Activated CD4-positive, alpha-beta T cell treated with anti-CD3 and anti-CD28 coated beads for 36 hours (primary cell): ENCODE results near the gene CMSS1. TPM values are rescaled to one million over a fixed set of nuclear protein-coding genes. Genes with fewer than 3 reads are reported as not detected.
"Not testable (repeated sequence)": the region's sequence is repeated elsewhere in the genome, so short reads cannot be mapped to it uniquely, and the experiment has no call there.

Experiments used
- ATAC-seq: fragments of 200-7000 bp; cut with Tn5 transposase; one replicate; pipeline ENCODE4 v1.10.0; 2021; ENCODE audit warnings: mild to moderate bottlenecking, moderate library complexity
- CTCF ChIA-PET: fragments of 350-600 bp; sonication (Branson Sonifier 250); formaldehyde crosslinking; loops from one replicate; lab custom pipeline; 2021; ENCODE audit warnings: antibody characterized with exemption; lab: Charles Lee
- POLR2A ChIA-PET: fragments of 350-600 bp; sonication (Branson Sonifier 250); formaldehyde crosslinking; loops from one replicate; lab custom pipeline; 2021; ENCODE audit warnings: antibody characterized with exemption, inconsistent platforms; lab: Charles Lee
- DNase-seq: peaks from one replicate; pipeline ENCODE4 v3.0.0-alpha.2; 2020
- H3K27ac Mint-ChIP-seq: one replicate; pipeline ENCODE4 v1.8.0; 2021; ENCODE audit warnings: mixed read lengths
- H3K27me3 Mint-ChIP-seq: one replicate; pipeline ENCODE4 v1.8.0; 2021; ENCODE audit warnings: mixed read lengths
- H3K36me3 Mint-ChIP-seq: one replicate; pipeline ENCODE4 v1.8.0; 2021; ENCODE audit warnings: low read depth, mixed read lengths
- H3K4me1 Mint-ChIP-seq: one replicate; pipeline ENCODE4 v1.8.0; 2021; ENCODE audit warnings: mixed read lengths
- H3K4me3 Mint-ChIP-seq: one replicate; pipeline ENCODE4 v1.8.0; 2021; ENCODE audit warnings: mild to moderate bottlenecking, moderate library complexity, mixed read lengths
- H3K9me3 Mint-ChIP-seq: one replicate; pipeline ENCODE4 v1.8.0; 2021; ENCODE audit warnings: low read depth, mixed read lengths
- intact Hi-C, 2 experiments: fragments of 100-400 bp; cut with DNase I in 1 of 2; cut with micrococcal nuclease in 1 of 2; formaldehyde crosslinking; loops; one replicate each; pipeline versions ENCODE4 v1.14.2 to v1.15.1; 2022 to 2024; cut with DNase I, micrococcal nuclease
- total RNA-seq, 2 experiments: library from RNA; stranded (reverse); gene quantifications; one replicate each; pipeline ENCODE4 v1.2.3, GENCODE V29; 2021

CMSS1 gene
- total RNA-seq, 2 experiments from 2014 or later = 94.0 to 96.3 TPM

GRCh38 chr3:100083209-100083608 is 265.5 kb downstream of the CMSS1 start:
- no peak overlapping the region for H3K4me3 Mint-ChIP-seq
- H3K27me3 Mint-ChIP-seq = no peaks in the 10 kb centered on the region
- peaks cover 8% of the 10 kb centered on the region for H3K4me1 Mint-ChIP-seq
- ChIA-PET CTCF (interaction anchor here (1.1 kb wide), 1 partner anchor 251 kb away, joined by 3 read pairs; no protein-coding TSS in a partner anchor), POLR2A (no interaction called here)
- intact Hi-C loops = no loop called here
- no peaks in the 10 kb centered on the region for H3K36me3 Mint-ChIP-seq
- H3K27ac Mint-ChIP-seq = no peak overlapping the region
- DNase-seq (no peak), ATAC-seq (no peak)
- H3K9me3 Mint-ChIP-seq = no peaks in the 10 kb centered on the region

DNA sequence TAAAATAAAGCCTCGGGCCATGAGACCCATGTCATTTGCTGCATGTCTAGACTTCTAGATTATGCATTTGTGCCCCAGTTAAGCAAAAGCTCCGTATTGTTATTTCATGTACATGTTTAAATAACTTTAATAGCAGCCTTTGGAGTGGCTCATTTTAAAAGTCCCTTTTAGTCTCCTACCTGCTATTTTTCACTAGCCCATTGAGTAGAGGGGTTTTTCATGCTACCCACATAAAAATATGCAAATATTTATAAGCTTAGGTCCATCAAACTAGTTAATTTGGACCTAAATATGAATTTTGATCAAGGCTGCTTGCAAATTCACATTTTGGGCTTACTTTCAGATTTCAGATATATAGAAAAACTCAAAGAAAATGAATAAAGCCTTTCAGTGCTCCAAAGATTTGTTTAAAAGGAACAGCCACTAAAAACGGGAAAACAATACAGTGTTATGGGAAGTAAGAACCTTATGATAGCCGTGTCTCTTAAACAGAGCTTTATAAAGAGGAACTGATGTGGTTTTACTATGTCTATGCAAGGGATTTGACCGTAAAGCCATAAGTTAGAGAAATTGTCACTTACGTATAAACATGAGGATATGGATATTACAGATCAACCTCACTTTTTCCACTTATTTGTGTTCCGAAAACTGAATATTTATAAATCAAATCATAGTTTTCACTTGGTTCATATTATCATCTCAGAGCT is 266.6 kb downstream of the CMSS1 start:
- Mint-ChIP-seq H3K9me3 (no peaks in the 10 kb centered on the region), H3K36me3 (no peaks in the 10 kb centered on the region), H3K4me1 (peaks cover 11% of the 10 kb centered on the region), H3K27me3 (no peaks in the 10 kb centered on the region), H3K4me3 (no peak overlapping the region), H3K27ac (no peak overlapping the region)
- ChIA-PET POLR2A (interaction anchor here (0.6 kb wide), 1 partner anchor 126 kb away, joined by 7 read pairs; no protein-coding TSS in a partner anchor), CTCF (interaction anchor here (0.6 to 2.0 kb wide), 2 partner anchors 16 to 44 kb away, joined by 3 to 8 read pairs; no protein-coding TSS in a partner anchor)
- intact Hi-C loops = no loop called here
- DNase-seq = no peak
- no peak for ATAC-seq

- no peak for DNase-seq
Observed at GRCh38 chr3:100086401-100086800, 268.7 kb downstream of the CMSS1 start.

GRCh38 chr3:100087198-100087597 is 269.5 kb downstream of the CMSS1 start:
- no peaks in the 10 kb centered on the region for H3K27me3 Mint-ChIP-seq
- intact Hi-C loops = no loop called here
- no peak overlapping the region for H3K4me3 Mint-ChIP-seq
- H3K36me3 Mint-ChIP-seq = no peaks in the 10 kb centered on the region
- peaks cover 21% of the 10 kb centered on the region for H3K4me1 Mint-ChIP-seq
- no peak overlapping the region for H3K27ac Mint-ChIP-seq
- ATAC-seq (peak; percentile 67), DNase-seq (no peak)
- no peaks in the 10 kb centered on the region for H3K9me3 Mint-ChIP-seq
- ChIA-PET CTCF (interaction anchor here (2.3 kb wide), 1 partner anchor 12 kb away, joined by 11 read pairs; no protein-coding TSS in a partner anchor), POLR2A (no interaction called here)

More at GRCh38 chr3:100086401-100086800, 268.7 kb downstream of the CMSS1 start:
- Mint-ChIP-seq H3K4me3 (no peak overlapping the region), H3K27ac (no peak overlapping the region), H3K36me3 (no peaks in the 10 kb centered on the region), H3K4me1 (peaks cover 21% of the 10 kb centered on the region), H3K27me3 (no peaks in the 10 kb centered on the region), H3K9me3 (no peaks in the 10 kb centered on the region)
- ATAC-seq = no peak
- CTCF ChIA-PET = interaction anchor here (2.0 to 2.3 kb wide), 2 partner anchors 11 to 18 kb away, joined by 8 to 11 read pairs; no protein-coding TSS in a partner anchor
- intact Hi-C loops = no loop called here
- POLR2A ChIA-PET = no interaction called here

- DNase-seq = no peak
- intact Hi-C loops = no loop called here
- no peak overlapping the region for H3K27ac Mint-ChIP-seq
- H3K4me3 Mint-ChIP-seq = no peak overlapping the region
- ATAC-seq = no peak
- H3K4me1 Mint-ChIP-seq = peaks cover 21% of the 10 kb centered on the region
- no peaks in the 10 kb centered on the region for H3K36me3 Mint-ChIP-seq
- ChIA-PET CTCF (interaction anchor here (0.9 to 3.2 kb wide), 4 partner anchors 16 to 228 kb away, joined by 3 to 14 read pairs (median 5); no protein-coding TSS in a partner anchor), POLR2A (interaction anchor here (0.7 kb wide), 1 partner anchor 1209 kb away, joined by 4 read pairs; no protein-coding TSS in a partner anchor)
- no peaks in the 10 kb centered on the region for H3K9me3 Mint-ChIP-seq
- no peaks in the 10 kb centered on the region for H3K27me3 Mint-ChIP-seq
Observed at GRCh38 chr3:100088735-100089368, 271.2 kb downstream of the CMSS1 start.

GRCh38 chr3:100089812-100090668 is 272.4 kb downstream of the CMSS1 start:
- Mint-ChIP-seq H3K27ac (no peak overlapping the region), H3K4me3 (no peak overlapping the region), H3K4me1 (peaks cover 21% of the 10 kb centered on the region), H3K36me3 (no peaks in the 10 kb centered on the region), H3K9me3 (no peaks in the 10 kb centered on the region), H3K27me3 (no peaks in the 10 kb centered on the region)
- ChIA-PET CTCF (interaction anchor here (0.8 to 3.2 kb wide), 8 partner anchors 9 to 258 kb away, joined by 3 to 14 read pairs (median 4); no protein-coding TSS in a partner anchor), POLR2A (interaction anchor here (0.7 kb wide), 1 partner anchor 413 kb away, joined by 3 read pairs; no protein-coding TSS in a partner anchor)
- ATAC-seq = peak; percentile 81
- intact Hi-C loops = no loop called here
- DNase-seq = peak; percentile 50

GRCh38 chr3:100090669-100091005 is 273.0 kb downstream of the CMSS1 start:
- intact Hi-C loops = no loop called here
- H3K27me3 Mint-ChIP-seq = no peaks in the 10 kb centered on the region
- ChIA-PET POLR2A (interaction anchor here (0.7 kb wide), 1 partner anchor 413 kb away, joined by 3 read pairs; no protein-coding TSS in a partner anchor), CTCF (interaction anchor here (1.2 to 3.2 kb wide), 4 partner anchors 15 to 258 kb away, joined by 3 to 14 read pairs (median 4); no protein-coding TSS in a partner anchor)
- DNase-seq = no peak
- H3K9me3 Mint-ChIP-seq = no peaks in the 10 kb centered on the region
- no peak overlapping the region for H3K27ac Mint-ChIP-seq
- H3K36me3 Mint-ChIP-seq = no peaks in the 10 kb centered on the region
- H3K4me1 Mint-ChIP-seq = peaks cover 21% of the 10 kb centered on the region
- ATAC-seq = no peak
- H3K4me3 Mint-ChIP-seq = no peak overlapping the region

- no peak for ATAC-seq
- H3K27me3 Mint-ChIP-seq = no peaks in the 10 kb centered on the region
- ChIA-PET CTCF (no interaction called here), POLR2A (no interaction called here)
- no peak overlapping the region for H3K27ac Mint-ChIP-seq
- H3K4me1 Mint-ChIP-seq = peaks cover 10% of the 10 kb centered on the region
- H3K9me3 Mint-ChIP-seq = no peaks in the 10 kb centered on the region
- DNase-seq = no peak
- no peaks in the 10 kb centered on the region for H3K36me3 Mint-ChIP-seq
- no peak overlapping the region for H3K4me3 Mint-ChIP-seq
- intact Hi-C loops = no loop called here
Observed at GRCh38 chr3:100093831-100094230, 276.2 kb downstream of the CMSS1 start.

GRCh38 chr3:100096286-100096685 is 278.6 kb downstream of the CMSS1 start:
- H3K9me3 Mint-ChIP-seq, H3K27ac Mint-ChIP-seq, DNase-seq, POLR2A ChIA-PET, H3K27me3 Mint-ChIP-seq, intact Hi-C loops, ATAC-seq, H3K4me3 Mint-ChIP-seq, H3K36me3 Mint-ChIP-seq, CTCF ChIA-PET, H3K4me1 Mint-ChIP-seq: not testable (repeated sequence)

DNA sequence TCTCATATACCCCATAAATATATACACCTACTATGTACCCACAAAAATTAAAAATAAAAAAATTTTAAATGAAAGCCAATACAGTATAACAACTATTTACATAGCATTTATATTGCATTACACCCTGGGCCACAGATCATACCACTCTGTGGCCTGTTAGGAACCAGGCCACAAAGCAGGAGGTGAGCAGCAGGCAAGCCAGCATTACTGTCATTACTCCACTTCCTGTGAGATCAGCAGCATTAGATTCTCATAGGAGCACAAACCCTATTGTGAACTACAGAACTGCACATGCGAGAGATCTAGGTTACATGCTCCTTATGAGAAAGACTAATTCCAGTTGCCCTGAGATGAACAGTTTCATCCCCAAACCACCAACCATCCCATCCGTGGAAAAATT is 279.2 kb downstream of the CMSS1 start:
- peaks cover 7% of the 10 kb centered on the region for H3K36me3 Mint-ChIP-seq
- DNase-seq (no peak), ATAC-seq (no peak)
- ChIA-PET POLR2A (no interaction called here), CTCF (no interaction called here)
- H3K9me3 Mint-ChIP-seq = peaks cover 2% of the 10 kb centered on the region
- intact Hi-C loops = no loop called here
- no peak overlapping the region for H3K27ac Mint-ChIP-seq
- H3K4me1 Mint-ChIP-seq = no peaks in the 10 kb centered on the region
- no peak overlapping the region for H3K4me3 Mint-ChIP-seq
- H3K27me3 Mint-ChIP-seq = no peaks in the 10 kb centered on the region
